ENCODE results near the gene SAPCD1. TPM values are rescaled to one million over a fixed set of nuclear protein-coding genes. Genes with fewer than 3 reads are reported as not detected.
A peak's percentile ranks its signal among the peaks of the same experiment; 100 is the strongest.

Gene SAPCD1
- total RNA-seq, 1 donor, result 0.63 TPM

DNA sequence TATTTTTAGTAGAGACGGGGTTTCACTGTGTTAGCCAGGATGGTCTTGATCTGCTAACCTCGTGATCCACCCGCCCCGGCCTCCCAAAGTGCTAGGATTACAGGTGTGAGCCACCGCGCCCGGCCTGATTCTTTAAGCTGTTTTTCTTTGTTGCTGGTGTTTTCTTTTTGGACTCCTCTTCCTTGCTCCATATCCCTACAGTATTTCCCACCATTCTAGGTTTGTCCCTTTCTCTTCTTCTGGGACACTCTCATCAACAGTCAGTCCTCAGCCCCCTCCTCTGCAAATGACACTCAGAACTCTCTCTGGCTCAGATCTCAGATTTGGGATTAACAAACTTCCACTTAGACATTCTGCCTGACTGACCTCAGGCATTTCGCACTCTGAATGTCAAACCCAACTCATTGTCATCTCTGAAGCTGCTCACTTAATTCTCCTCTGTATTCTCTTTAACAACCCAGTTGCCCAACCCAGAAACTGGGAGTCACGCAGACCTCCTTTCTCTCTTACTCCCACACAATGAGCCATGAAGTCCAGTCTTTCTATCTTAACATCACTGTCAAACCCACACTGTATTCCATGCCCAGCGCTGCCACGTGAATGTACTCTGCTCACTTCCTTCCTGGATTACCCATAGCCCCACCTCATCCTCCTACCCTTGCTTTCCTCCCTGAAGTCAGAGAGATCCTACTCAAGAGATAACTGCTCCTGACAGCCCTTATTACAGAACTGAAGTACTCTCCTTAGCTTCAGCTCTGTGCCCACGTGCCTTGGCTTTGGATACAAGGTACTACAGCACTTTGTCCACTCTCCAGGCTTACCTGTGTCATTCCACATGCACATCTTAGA lies 36.7 kb upstream of the SAPCD1 start:
- Histone ChIP-seq H3K9me3 (ENCODE audit: low read depth, low read length) (no peaks in the 10 kb centered on the region), H3K4me1 (ENCODE audit: insufficient read depth, low read length) (peaks cover 56% of the 10 kb centered on the region), H3K4me3 (ENCODE audit: low read length) (no peak overlapping the region), H3K27me3 (ENCODE audit: insufficient read depth, low read length) (no peaks in the 10 kb centered on the region)

- H3K9me3 ChIP-seq (ENCODE audit: low read depth, low read length), result no peaks in the 10 kb centered on the region
- peaks cover 64% of the 10 kb centered on the region for H3K4me1 ChIP-seq (ENCODE audit: insufficient read depth, low read length)
- H3K27me3 ChIP-seq (ENCODE audit: insufficient read depth, low read length), result no peaks in the 10 kb centered on the region
- H3K4me3 ChIP-seq (ENCODE audit: low read length), result no peak overlapping the region
These were observed 35.3 kb upstream of the SAPCD1 start for GRCh38 chr6:31727034-31727716.

GRCh38 chr6:31727717-31728671 lies 34.5 kb upstream of the SAPCD1 start:
- H3K9me3 ChIP-seq (ENCODE audit: low read depth, low read length), result no peaks in the 10 kb centered on the region
- H3K27me3 ChIP-seq (ENCODE audit: insufficient read depth, low read length), result no peaks in the 10 kb centered on the region
- peaks cover 71% of the 10 kb centered on the region for H3K4me1 ChIP-seq (ENCODE audit: insufficient read depth, low read length)
- H3K4me3 ChIP-seq (ENCODE audit: low read length), result no peak overlapping the region

GRCh38 chr6:31728767-31729514 lies 33.5 kb upstream of the SAPCD1 start, which contains the start of gene DDAH2:
DDAH2 (minus strand) TSS chr6:31729299; CDS start chr6:31729161, 138 bp downstream.
- no peaks in the 10 kb centered on the region for H3K27me3 ChIP-seq (ENCODE audit: insufficient read depth, low read length)
- H3K4me1 ChIP-seq (ENCODE audit: insufficient read depth, low read length), result peaks cover 77% of the 10 kb centered on the region
- no peaks in the 10 kb centered on the region for H3K9me3 ChIP-seq (ENCODE audit: low read depth, low read length)
- H3K4me3 ChIP-seq (ENCODE audit: low read length), result peak within 1 kb of the TSS; percentile 73

GRCh38 chr6:31729515-31729978 lies 32.9 kb upstream of the SAPCD1 start:
- Histone ChIP-seq H3K27me3 (ENCODE audit: insufficient read depth, low read length) (no peaks in the 10 kb centered on the region), H3K4me3 (ENCODE audit: low read length) (peak overlapping the region; percentile 73), H3K4me1 (ENCODE audit: insufficient read depth, low read length) (peaks cover 83% of the 10 kb centered on the region), H3K9me3 (ENCODE audit: low read depth, low read length) (no peaks in the 10 kb centered on the region)

DNA sequence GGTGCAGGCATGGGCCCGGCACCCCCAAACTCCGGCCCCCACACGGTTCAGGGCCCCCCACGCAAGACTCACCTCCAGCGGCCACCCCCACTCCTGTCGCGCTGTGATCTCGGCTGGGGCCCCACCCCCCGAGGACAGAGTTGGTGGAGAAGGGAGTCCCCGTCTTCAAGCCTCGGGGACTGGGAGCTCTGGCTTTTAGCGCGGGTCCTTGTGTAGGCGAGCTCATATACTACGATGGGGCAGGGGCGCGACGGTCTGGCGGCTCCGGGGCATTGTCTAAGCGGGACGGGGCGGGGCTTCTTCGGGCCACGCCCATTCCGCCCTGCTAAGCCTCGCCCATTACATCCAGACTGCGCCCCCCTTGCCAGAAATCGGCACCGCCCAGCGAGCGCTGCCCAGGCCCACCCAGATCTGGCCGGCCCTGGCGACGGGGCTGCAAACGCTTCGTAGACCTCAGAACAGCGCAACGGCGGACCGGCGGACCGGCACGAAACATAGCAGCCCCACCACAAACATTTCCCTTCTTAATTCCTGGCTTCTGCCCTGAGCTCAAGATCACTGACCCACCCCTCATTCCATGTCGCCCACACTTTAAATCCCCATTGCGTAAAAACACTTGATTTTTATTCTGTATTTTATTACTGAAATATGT lies 32.4 kb upstream of the SAPCD1 start:
- Histone ChIP-seq H3K27me3 (ENCODE audit: insufficient read depth, low read length) (no peaks in the 10 kb centered on the region), H3K9me3 (ENCODE audit: low read depth, low read length) (no peaks in the 10 kb centered on the region), H3K4me3 (ENCODE audit: low read length) (peak overlapping the region; percentile 73), H3K4me1 (ENCODE audit: insufficient read depth, low read length) (peaks cover 85% of the 10 kb centered on the region)

- H3K4me1 ChIP-seq (ENCODE audit: insufficient read depth, low read length), result peaks cover 83% of the 10 kb centered on the region
- H3K27me3 ChIP-seq (ENCODE audit: insufficient read depth, low read length), result no peaks in the 10 kb centered on the region
- no peaks in the 10 kb centered on the region for H3K9me3 ChIP-seq (ENCODE audit: low read depth, low read length)
- no peak overlapping the region for H3K4me3 ChIP-seq (ENCODE audit: low read length)
These were observed 31.8 kb upstream of the SAPCD1 start for GRCh38 chr6:31730631-31731086.

DNA sequence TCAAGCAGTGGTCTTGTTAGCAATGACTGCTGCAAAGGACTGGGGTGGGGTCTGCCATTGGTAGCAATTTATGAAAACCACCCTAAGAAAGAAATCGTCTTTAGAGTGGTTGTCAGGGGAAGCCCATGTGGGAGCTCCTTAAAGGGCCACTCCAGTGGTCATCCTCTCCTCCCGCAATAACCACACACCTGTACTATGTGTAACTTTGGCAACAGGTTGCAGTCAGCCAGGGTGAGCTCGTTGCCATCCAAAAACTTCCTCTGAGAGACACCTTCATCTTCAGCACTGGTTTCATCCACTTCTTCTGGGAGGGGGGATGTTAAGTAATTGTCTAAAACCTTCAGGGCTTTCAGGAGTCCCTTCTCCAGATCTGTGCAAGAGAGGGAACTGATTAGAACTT lies 30.4 kb upstream of the SAPCD1 start:
- no peak overlapping the region for H3K4me3 ChIP-seq (ENCODE audit: low read length)
- peaks cover 77% of the 10 kb centered on the region for H3K4me1 ChIP-seq (ENCODE audit: insufficient read depth, low read length)
- no peaks in the 10 kb centered on the region for H3K27me3 ChIP-seq (ENCODE audit: insufficient read depth, low read length)
- no peaks in the 10 kb centered on the region for H3K9me3 ChIP-seq (ENCODE audit: low read depth, low read length)

GRCh38 chr6:31733734-31734133 lies 28.7 kb upstream of the SAPCD1 start:
- Histone ChIP-seq H3K27me3 (ENCODE audit: insufficient read depth, low read length) (no peaks in the 10 kb centered on the region), H3K9me3 (ENCODE audit: low read depth, low read length) (no peaks in the 10 kb centered on the region), H3K4me1 (ENCODE audit: insufficient read depth, low read length) (peaks cover 77% of the 10 kb centered on the region), H3K4me3 (ENCODE audit: low read length) (no peak overlapping the region)

GRCh38 chr6:31734247-31734820 lies 28.1 kb upstream of the SAPCD1 start:
- Histone ChIP-seq H3K27me3 (ENCODE audit: insufficient read depth, low read length) (no peaks in the 10 kb centered on the region), H3K4me1 (ENCODE audit: insufficient read depth, low read length) (peaks cover 77% of the 10 kb centered on the region), H3K4me3 (ENCODE audit: low read length) (peak overlapping the region; percentile 92), H3K9me3 (ENCODE audit: low read depth, low read length) (no peaks in the 10 kb centered on the region)

DNA sequence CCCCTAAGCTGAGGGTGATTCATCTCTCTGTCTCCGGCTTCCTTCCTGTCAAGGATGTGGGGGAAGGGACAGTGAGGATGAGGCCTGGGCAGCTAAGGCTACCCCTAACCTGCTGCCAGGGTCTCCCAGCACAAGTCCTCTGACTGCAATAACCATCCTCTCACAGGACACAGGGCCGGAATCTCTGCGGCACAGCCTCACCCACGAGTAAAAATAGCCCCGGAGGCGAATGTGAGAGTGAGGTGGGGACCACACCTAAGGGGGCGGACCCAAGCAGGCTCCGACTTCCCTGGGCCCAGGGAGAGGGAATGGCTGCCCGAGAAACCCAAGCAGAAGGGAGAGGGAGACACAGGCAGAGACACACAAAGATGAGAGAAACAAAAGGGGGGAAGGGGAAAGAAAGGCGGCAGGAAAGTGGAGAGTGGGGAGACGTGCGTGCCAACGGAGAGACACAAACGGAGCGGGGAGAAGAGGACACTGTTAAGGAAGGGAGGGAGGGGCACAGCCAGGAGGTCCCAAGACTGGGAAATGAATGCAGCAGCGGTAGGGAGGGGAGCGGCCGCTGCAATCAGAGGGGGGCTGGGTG lies 27.5 kb upstream of the SAPCD1 start:
- Histone ChIP-seq H3K9me3 (ENCODE audit: low read depth, low read length) (no peaks in the 10 kb centered on the region), H3K27me3 (ENCODE audit: insufficient read depth, low read length) (no peaks in the 10 kb centered on the region), H3K4me3 (ENCODE audit: low read length) (peak overlapping the region; percentile 92), H3K4me1 (ENCODE audit: insufficient read depth, low read length) (peaks cover 75% of the 10 kb centered on the region)

GRCh38 chr6:31736021-31736767 lies 26.3 kb upstream of the SAPCD1 start, which contains the start of gene CLIC1:
CLIC1 (minus strand) TSS chr6:31736530; CDS start chr6:31736300, 230 bp downstream.
- Histone ChIP-seq H3K4me3 (ENCODE audit: low read length) (peak within 1 kb of the TSS; percentile 92), H3K27me3 (ENCODE audit: insufficient read depth, low read length) (no peaks in the 10 kb centered on the region), H3K9me3 (ENCODE audit: low read depth, low read length) (no peaks in the 10 kb centered on the region), H3K4me1 (ENCODE audit: insufficient read depth, low read length) (peaks cover 72% of the 10 kb centered on the region)
